ENCODE results near the gene PDLIM5. TPM values are rescaled to one million over a fixed set of nuclear protein-coding genes. Genes with fewer than 3 reads are reported as not detected.

The PDLIM5 gene
- polyA plus RNA-seq, 1 donor (not counting 4 experiments of a cell fraction or from before 2014, with no cell fraction given), result 112 TPM

DNA sequence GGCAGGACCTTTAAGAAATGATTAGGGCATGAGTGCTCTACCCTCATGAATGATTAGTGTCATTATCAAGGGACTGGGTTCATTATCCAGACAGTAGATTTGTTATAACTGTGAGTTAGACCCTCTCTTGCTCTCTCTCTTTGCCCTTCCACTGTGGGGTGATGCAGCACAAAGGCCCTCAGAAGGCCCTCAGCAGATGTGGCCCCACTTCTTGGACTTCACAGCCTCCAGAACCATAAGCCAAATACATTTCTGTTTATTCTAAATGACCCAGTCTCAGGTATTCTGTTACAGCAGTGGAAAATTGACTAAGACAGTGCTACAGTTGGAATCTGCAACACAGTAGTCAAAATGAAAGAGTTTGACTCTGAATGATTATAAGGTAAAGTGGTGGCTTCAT is 17.2 kb upstream of the PDLIM5 start:
- Histone ChIP-seq H3K9me1 (ENCODE audit: control insufficient read depth, extremely low read depth, insufficient read depth, low read length) (no peaks in the 10 kb centered on the region), H3K9ac (ENCODE audit: control insufficient read depth, extremely low read depth, insufficient read depth, low read length) (no peak overlapping the region), H3K4me3 (ENCODE audit: control insufficient read depth in 2 of 3, extremely low read depth in 1 of 3, insufficient read depth in 2 of 3, low read depth in 1 of 3, low read length in 3 of 3) (no peak overlapping the region), H3K27ac (ENCODE audit: control insufficient read depth, insufficient read depth, low read length) (no peak overlapping the region), H4K20me1 (ENCODE audit: control insufficient read depth, extremely low read depth, insufficient read depth, low read length) (no peaks in the 10 kb centered on the region), H3K79me2 (ENCODE audit: control insufficient read depth, insufficient read depth, low read length) (no peaks in the 10 kb centered on the region), H3K27me3 (ENCODE audit: control insufficient read depth, extremely low read depth, insufficient read depth, low read length) (no peaks in the 10 kb centered on the region), H3K36me3 (ENCODE audit: control insufficient read depth in 2 of 2, extremely low read depth in 1 of 2, insufficient read depth in 2 of 2, low read length in 2 of 2) (no peaks in the 10 kb centered on the region), H2AFZ (ENCODE audit: control insufficient read depth, low read length) (no peak overlapping the region), H3K4me1 (ENCODE audit: control insufficient read depth, extremely low read depth, insufficient read depth, low read length) (no peaks in the 10 kb centered on the region), H3K9me3 (ENCODE audit: control insufficient read depth, low read depth, low read length) (no peaks in the 10 kb centered on the region), H3K4me2 (ENCODE audit: control insufficient read depth, extremely low read depth, insufficient read depth, low read depth, low read length) (no peak overlapping the region)
- dilution Hi-C loops (cut with MboI; ENCODE audit: extremely low pct_ligation_motif_present, low sequenced_read_pairs), result no loop called here
- no peak for DNase-seq (ENCODE audit: low read depth, low spot score)
- TF ChIP-seq, protein P1, sequence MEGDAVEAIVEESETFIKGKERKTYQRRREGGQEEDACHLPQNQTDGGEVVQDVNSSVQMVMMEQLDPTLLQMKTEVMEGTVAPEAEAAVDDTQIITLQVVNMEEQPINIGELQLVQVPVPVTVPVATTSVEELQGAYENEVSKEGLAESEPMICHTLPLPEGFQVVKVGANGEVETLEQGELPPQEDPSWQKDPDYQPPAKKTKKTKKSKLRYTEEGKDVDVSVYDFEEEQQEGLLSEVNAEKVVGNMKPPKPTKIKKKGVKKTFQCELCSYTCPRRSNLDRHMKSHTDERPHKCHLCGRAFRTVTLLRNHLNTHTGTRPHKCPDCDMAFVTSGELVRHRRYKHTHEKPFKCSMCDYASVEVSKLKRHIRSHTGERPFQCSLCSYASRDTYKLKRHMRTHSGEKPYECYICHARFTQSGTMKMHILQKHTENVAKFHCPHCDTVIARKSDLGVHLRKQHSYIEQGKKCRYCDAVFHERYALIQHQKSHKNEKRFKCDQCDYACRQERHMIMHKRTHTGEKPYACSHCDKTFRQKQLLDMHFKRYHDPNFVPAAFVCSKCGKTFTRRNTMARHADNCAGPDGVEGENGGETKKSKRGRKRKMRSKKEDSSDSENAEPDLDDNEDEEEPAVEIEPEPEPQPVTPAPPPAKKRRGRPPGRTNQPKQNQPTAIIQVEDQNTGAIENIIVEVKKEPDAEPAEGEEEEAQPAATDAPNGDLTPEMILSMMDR (optimal IDR thresholded peaks at IDR 0.05 in 1 of 3, IDR thresholded peaks at IDR 0.05 in 1 of 3, conservative IDR thresholded peaks at IDR 0.05 in 1 of 3; ENCODE audit: extremely low read depth in 1 of 3, insufficient read depth in 2 of 3, low read length in 3 of 3), result no peak
- no peak for FAIRE-seq

DNA sequence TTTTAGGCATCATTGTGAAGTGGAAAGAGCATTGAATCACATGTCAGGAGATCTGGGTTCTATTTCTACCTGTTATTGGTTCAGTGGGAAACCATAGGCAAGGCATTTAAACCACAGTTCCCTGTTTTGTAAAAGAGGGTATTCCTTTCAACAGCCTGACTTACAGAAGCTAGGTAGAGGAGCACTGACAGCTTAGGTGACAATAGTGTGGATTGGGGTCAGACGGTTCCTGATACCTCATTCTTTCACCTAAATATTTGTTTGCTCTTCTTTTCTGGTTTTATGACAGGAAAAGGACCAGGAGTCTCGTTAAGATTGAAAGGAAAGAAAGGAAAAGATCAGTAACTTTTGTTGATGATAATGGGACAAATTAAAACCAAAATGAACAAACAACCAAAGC is 15.9 kb upstream of the PDLIM5 start:
- H3K36me3 ChIP-seq (ENCODE audit: control insufficient read depth in 2 of 2, extremely low read depth in 1 of 2, insufficient read depth in 2 of 2, low read length in 2 of 2), result no peaks in the 10 kb centered on the region
- no peaks in the 10 kb centered on the region for H3K9me3 ChIP-seq (ENCODE audit: control insufficient read depth, low read depth, low read length)
- no peaks in the 10 kb centered on the region for H3K27me3 ChIP-seq (ENCODE audit: control insufficient read depth, extremely low read depth, insufficient read depth, low read length)
- H4K20me1 ChIP-seq (ENCODE audit: control insufficient read depth, extremely low read depth, insufficient read depth, low read length), result no peaks in the 10 kb centered on the region
- DNase-seq (ENCODE audit: low read depth, low spot score) (no peak), FAIRE-seq (no peak)
- no peak overlapping the region for H3K27ac ChIP-seq (ENCODE audit: control insufficient read depth, insufficient read depth, low read length)
- no peak overlapping the region for H3K4me2 ChIP-seq (ENCODE audit: control insufficient read depth, extremely low read depth, insufficient read depth, low read depth, low read length)
- H3K79me2 ChIP-seq (ENCODE audit: control insufficient read depth, insufficient read depth, low read length), result no peaks in the 10 kb centered on the region
- no peak overlapping the region for H3K9ac ChIP-seq (ENCODE audit: control insufficient read depth, extremely low read depth, insufficient read depth, low read length)
- no peak overlapping the region for H3K4me3 ChIP-seq (ENCODE audit: control insufficient read depth in 2 of 3, extremely low read depth in 1 of 3, insufficient read depth in 2 of 3, low read depth in 1 of 3, low read length in 3 of 3)
- H2AFZ ChIP-seq (ENCODE audit: control insufficient read depth, low read length), result no peak overlapping the region
- TF ChIP-seq, protein P1 (optimal IDR thresholded peaks at IDR 0.05 in 1 of 3, IDR thresholded peaks at IDR 0.05 in 1 of 3, conservative IDR thresholded peaks at IDR 0.05 in 1 of 3; ENCODE audit: extremely low read depth in 1 of 3, insufficient read depth in 2 of 3, low read length in 3 of 3), result no peak
- H3K4me1 ChIP-seq (ENCODE audit: control insufficient read depth, extremely low read depth, insufficient read depth, low read length), result no peaks in the 10 kb centered on the region
- no peaks in the 10 kb centered on the region for H3K9me1 ChIP-seq (ENCODE audit: control insufficient read depth, extremely low read depth, insufficient read depth, low read length)
- dilution Hi-C loops (cut with MboI; ENCODE audit: extremely low pct_ligation_motif_present, low sequenced_read_pairs), result no loop called here
